Choroid plexus epithelial cell (primary cell): ENCODE measurements around the gene BIRC3.
A peak's percentile ranks its signal among the peaks of the same experiment; 100 is the strongest.

Source experiments
- DNase-seq: peaks from one replicate; pipeline ENCODE4 v3.0.0-alpha.2; 2010; ENCODE audit warnings: low read depth
- H3K4me3 ChIP-seq: 2 replicates; pipeline ENCODE4 v1.5.1; 2011; ENCODE audit warnings: low read depth, mild to moderate bottlenecking, control low read depth, low read length, moderate library complexity
- CTCF ChIP-seq: conservative IDR thresholded peaks from 2 replicates; pipeline ENCODE4 v1.5.1; 2011; ENCODE audit warnings: low read depth, mild to moderate bottlenecking, control low read depth, inconsistent platforms, low read length, moderate library complexity

BIRC3 gene

GRCh38 chr11:102322560-102322959 is 5.3 kb downstream of the BIRC3 start:
- TF ChIP-seq CTCF, result no peak
- no peak for DNase-seq
- no peak overlapping the region for H3K4me3 ChIP-seq

GRCh38 chr11:102323542-102324251 is 6.4 kb downstream of the BIRC3 start:
- peak; percentile 85 for DNase-seq
- H3K4me3 ChIP-seq, result no peak overlapping the region
- TF ChIP-seq CTCF, result no peak

- H3K4me3 ChIP-seq, result no peak overlapping the region
- DNase-seq, result no peak
- no peak for TF ChIP-seq CTCF
Measured at GRCh38 chr11:102325088-102325487, 7.8 kb downstream of the BIRC3 start.

GRCh38 chr11:102328748-102329147 is 11.5 kb downstream of the BIRC3 start:
- DNase-seq, result no peak
- TF ChIP-seq CTCF, result no peak
- no peak overlapping the region for H3K4me3 ChIP-seq

GRCh38 chr11:102330231-102330630 is 12.9 kb downstream of the BIRC3 start:
- TF ChIP-seq CTCF, result no peak
- no peak for DNase-seq
- no peak overlapping the region for H3K4me3 ChIP-seq

- DNase-seq, result no peak
- no peak for TF ChIP-seq CTCF
Measured at GRCh38 chr11:102331341-102331740, 14.1 kb downstream of the BIRC3 start.

GRCh38 chr11:102332611-102332994 is 15.3 kb downstream of the BIRC3 start:
- DNase-seq, result no peak
- TF ChIP-seq CTCF, result no peak

More at GRCh38 chr11:102331341-102331740, 14.1 kb downstream of the BIRC3 start:
- no peak overlapping the region for H3K4me3 ChIP-seq

More at GRCh38 chr11:102332611-102332994, 15.3 kb downstream of the BIRC3 start:
- H3K4me3 ChIP-seq, result no peak overlapping the region
